Measurements from ENCODE around the gene PPP1R14D.

GRCh38 chr15:40867199-40867598 lies 38.7 kb upstream of the PPP1R14D start:
- TF ChIP-seq CTCF (IDR thresholded peaks at IDR 0.05) (no peak), EZH2phosphoT487 (IDR thresholded peaks at IDR 0.05) (no peak)

All from neural progenitor cell (in vitro differentiated cells).